Body of pancreas (tissue), 4 donors: Measurements from ENCODE around the gene BICRAL.

Source experiments
- POLR2A ChIP-seq, 3 donors: fragments of 450-650 bp; IDR thresholded peaks; one replicate each; pipeline ENCODE4 v1.6.1; 2016; ENCODE audit warnings: antibody characterized with exemption in 3 of 3, mild to moderate bottlenecking in 2 of 3
- TF ChIP-seq, protein P1 (sequence below), 7 experiments: fragments of 450-650 bp in 4 of 7; fragments of 200-600 bp in 3 of 7; sonication (generic) in 3 of 7; IDR thresholded peaks; one replicate each; pipeline ENCODE4 v1.5.1; 2016 to 2019; ENCODE audit warnings: antibody characterized with exemption in 7 of 7

DNA sequence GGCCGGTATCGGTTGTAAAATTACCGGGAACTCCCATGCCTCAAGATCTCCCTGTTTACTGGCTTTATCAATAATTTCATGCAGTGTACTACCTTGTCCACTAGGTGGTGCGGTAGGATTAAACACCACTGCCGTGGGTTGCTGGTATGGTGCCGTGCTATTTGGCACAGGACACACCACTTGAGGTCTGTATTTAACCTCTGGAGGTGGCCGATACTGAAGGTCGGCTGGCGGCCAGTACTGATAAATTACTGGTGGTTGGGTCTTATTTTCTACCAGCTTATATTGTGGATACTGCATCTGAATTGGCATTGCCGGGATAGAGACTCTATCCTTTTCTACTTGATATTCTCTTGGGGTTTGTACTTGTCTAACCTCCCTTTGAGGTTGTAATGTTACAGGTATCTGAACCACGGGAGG is 119.7 kb downstream of the BICRAL start:
- TF ChIP-seq POLR2A (IDR thresholded peaks at IDR 0.05), result no peak
- TF ChIP-seq, protein P1, sequence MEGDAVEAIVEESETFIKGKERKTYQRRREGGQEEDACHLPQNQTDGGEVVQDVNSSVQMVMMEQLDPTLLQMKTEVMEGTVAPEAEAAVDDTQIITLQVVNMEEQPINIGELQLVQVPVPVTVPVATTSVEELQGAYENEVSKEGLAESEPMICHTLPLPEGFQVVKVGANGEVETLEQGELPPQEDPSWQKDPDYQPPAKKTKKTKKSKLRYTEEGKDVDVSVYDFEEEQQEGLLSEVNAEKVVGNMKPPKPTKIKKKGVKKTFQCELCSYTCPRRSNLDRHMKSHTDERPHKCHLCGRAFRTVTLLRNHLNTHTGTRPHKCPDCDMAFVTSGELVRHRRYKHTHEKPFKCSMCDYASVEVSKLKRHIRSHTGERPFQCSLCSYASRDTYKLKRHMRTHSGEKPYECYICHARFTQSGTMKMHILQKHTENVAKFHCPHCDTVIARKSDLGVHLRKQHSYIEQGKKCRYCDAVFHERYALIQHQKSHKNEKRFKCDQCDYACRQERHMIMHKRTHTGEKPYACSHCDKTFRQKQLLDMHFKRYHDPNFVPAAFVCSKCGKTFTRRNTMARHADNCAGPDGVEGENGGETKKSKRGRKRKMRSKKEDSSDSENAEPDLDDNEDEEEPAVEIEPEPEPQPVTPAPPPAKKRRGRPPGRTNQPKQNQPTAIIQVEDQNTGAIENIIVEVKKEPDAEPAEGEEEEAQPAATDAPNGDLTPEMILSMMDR (IDR thresholded peaks at IDR 0.05), result peak; percentile 81 to 99 (median 97)
